ENCODE measurements around the gene ATP2B2. TPM values are rescaled to one million over a fixed set of nuclear protein-coding genes. Genes with fewer than 3 reads are reported as not detected.

ATP2B2 gene
- total and polyA plus RNA-seq, 2 experiments from 2014 or later = 0.42 to 0.63 TPM

DNA sequence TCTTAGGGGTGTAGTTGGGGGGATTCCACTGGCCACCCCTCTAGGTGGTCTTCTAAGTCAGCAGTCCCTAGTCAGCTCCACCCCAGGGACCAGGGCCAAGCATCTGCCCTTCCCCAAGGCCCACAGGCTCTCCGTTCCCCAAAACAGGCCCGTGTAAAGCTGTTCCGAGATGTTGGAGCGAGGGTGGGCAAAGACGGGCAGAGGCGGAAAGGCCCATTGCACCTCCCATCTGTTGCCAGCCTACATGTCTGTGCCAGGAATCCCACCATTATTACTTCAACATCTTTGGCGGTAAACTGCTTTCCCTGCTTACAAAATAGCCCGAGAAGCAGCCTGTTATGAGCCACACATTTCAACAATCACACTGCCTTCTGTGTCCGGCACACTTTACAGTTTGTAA is 1.9 kb upstream of the ATP2B2 start:
- Histone ChIP-seq H2AFZ (no peak overlapping the region), H3K36me3 (ENCODE audit: insufficient read depth) (no peaks in the 10 kb centered on the region), H3K4me3 (no peak overlapping the region), H4K20me1 (replicated peaks; ENCODE audit: insufficient read depth) (no peaks in the 10 kb centered on the region), H3K27ac (ENCODE audit: low read depth) (no peak overlapping the region), H3K79me2 (replicated peaks; ENCODE audit: insufficient read depth) (no peaks in the 10 kb centered on the region), H3K27me3 (ENCODE audit: insufficient read depth) (peaks cover 7% of the 10 kb centered on the region; the same call in 1 of the 2 replicates), H3F3A (replicated peaks; ENCODE audit: low read depth) (no peaks in the 10 kb centered on the region), H3K4me2 (no peak overlapping the region), H3K9me2 (ENCODE audit: insufficient read depth) (no peaks in the 10 kb centered on the region), H3K4me1 (ENCODE audit: insufficient read depth) (no peaks in the 10 kb centered on the region; the same call in 1 of the 2 replicates)
- DNase-seq (ENCODE audit: low spot score) (no peak), ATAC-seq (no peak)
- H3K27ac Mint-ChIP-seq = no peak overlapping the region
- H3K36me3 Mint-ChIP-seq (ENCODE audit: low read depth) = no peaks in the 10 kb centered on the region
- H3K9me3 Mint-ChIP-seq = no peaks in the 10 kb centered on the region
- TF ChIP-seq CREB1 (CRISPR knock-in tag; IDR thresholded peaks at IDR 0.05; ENCODE audit: low read depth) (no peak), STAT1 (IDR thresholded peaks at IDR 0.05; ENCODE audit: unreplicated experiment) (no peak), ZNF331 (CRISPR knock-in tag; IDR thresholded peaks at IDR 0.05; ENCODE audit: low read depth) (no peak), ZNF114 (CRISPR knock-in tag; IDR thresholded peaks at IDR 0.05) (no peak), EZH2 (IDR thresholded peaks at IDR 0.05; ENCODE audit: low read depth, unreplicated experiment) (no peak), NANOG (IDR thresholded peaks at IDR 0.05; ENCODE audit: borderline replicate concordance) (no peak), EZH2phosphoT487 (IDR thresholded peaks at IDR 0.05; ENCODE audit: unreplicated experiment) (no peak), JUNB (IDR thresholded peaks at IDR 0.05; ENCODE audit: unreplicated experiment) (no peak)
- TF ChIP-seq, protein P1, sequence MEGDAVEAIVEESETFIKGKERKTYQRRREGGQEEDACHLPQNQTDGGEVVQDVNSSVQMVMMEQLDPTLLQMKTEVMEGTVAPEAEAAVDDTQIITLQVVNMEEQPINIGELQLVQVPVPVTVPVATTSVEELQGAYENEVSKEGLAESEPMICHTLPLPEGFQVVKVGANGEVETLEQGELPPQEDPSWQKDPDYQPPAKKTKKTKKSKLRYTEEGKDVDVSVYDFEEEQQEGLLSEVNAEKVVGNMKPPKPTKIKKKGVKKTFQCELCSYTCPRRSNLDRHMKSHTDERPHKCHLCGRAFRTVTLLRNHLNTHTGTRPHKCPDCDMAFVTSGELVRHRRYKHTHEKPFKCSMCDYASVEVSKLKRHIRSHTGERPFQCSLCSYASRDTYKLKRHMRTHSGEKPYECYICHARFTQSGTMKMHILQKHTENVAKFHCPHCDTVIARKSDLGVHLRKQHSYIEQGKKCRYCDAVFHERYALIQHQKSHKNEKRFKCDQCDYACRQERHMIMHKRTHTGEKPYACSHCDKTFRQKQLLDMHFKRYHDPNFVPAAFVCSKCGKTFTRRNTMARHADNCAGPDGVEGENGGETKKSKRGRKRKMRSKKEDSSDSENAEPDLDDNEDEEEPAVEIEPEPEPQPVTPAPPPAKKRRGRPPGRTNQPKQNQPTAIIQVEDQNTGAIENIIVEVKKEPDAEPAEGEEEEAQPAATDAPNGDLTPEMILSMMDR (conservative IDR thresholded peaks at IDR 0.05; ENCODE audit: low read depth in 2 of 2) = no peak
- TF ChIP-seq, protein P2, sequence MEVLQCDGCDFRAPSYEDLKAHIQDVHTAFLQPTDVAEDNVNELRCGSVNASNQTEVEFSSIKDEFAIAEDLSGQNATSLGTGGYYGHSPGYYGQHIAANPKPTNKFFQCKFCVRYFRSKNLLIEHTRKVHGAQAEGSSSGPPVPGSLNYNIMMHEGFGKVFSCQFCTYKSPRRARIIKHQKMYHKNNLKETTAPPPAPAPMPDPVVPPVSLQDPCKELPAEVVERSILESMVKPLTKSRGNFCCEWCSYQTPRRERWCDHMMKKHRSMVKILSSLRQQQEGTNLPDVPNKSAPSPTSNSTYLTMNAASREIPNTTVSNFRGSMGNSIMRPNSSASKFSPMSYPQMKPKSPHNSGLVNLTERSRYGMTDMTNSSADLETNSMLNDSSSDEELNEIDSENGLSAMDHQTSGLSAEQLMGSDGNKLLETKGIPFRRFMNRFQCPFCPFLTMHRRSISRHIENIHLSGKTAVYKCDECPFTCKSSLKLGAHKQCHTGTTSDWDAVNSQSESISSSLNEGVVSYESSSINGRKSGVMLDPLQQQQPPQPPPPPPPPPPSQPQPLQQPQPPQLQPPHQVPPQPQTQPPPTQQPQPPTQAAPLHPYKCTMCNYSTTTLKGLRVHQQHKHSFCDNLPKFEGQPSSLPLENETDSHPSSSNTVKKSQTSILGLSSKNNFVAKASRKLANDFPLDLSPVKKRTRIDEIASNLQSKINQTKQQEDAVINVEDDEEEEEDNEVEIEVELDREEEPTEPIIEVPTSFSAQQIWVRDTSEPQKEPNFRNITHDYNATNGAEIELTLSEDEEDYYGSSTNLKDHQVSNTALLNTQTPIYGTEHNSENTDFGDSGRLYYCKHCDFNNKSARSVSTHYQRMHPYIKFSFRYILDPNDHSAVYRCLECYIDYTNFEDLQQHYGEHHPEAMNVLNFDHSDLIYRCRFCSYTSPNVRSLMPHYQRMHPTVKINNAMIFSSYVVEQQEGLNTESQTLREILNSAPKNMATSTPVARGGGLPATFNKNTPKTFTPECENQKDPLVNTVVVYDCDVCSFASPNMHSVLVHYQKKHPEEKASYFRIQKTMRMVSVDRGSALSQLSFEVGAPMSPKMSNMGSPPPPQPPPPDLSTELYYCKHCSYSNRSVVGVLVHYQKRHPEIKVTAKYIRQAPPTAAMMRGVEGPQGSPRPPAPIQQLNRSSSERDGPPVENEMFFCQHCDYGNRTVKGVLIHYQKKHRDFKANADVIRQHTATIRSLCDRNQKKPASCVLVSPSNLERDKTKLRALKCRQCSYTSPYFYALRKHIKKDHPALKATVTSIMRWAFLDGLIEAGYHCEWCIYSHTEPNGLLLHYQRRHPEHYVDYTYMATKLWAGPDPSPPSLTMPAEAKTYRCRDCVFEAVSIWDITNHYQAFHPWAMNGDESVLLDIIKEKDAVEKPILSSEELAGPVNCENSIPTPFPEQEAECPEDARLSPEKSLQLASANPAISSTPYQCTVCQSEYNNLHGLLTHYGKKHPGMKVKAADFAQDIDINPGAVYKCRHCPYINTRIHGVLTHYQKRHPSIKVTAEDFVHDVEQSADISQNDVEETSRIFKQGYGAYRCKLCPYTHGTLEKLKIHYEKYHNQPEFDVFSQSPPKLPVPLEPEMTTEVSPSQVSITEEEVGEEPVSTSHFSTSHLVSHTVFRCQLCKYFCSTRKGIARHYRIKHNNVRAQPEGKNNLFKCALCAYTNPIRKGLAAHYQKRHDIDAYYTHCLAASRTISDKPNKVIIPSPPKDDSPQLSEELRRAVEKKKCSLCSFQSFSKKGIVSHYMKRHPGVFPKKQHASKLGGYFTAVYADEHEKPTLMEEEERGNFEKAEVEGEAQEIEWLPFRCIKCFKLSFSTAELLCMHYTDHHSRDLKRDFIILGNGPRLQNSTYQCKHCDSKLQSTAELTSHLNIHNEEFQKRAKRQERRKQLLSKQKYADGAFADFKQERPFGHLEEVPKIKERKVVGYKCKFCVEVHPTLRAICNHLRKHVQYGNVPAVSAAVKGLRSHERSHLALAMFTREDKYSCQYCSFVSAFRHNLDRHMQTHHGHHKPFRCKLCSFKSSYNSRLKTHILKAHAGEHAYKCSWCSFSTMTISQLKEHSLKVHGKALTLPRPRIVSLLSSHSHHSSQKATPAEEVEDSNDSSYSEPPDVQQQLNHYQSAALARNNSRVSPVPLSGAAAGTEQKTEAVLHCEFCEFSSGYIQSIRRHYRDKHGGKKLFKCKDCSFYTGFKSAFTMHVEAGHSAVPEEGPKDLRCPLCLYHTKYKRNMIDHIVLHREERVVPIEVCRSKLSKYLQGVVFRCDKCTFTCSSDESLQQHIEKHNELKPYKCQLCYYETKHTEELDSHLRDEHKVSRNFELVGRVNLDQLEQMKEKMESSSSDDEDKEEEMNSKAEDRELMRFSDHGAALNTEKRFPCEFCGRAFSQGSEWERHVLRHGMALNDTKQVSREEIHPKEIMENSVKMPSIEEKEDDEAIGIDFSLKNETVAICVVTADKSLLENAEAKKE (CRISPR knock-in tag; IDR thresholded peaks at IDR 0.05) = no peak
- TF ChIP-seq, protein P3, sequence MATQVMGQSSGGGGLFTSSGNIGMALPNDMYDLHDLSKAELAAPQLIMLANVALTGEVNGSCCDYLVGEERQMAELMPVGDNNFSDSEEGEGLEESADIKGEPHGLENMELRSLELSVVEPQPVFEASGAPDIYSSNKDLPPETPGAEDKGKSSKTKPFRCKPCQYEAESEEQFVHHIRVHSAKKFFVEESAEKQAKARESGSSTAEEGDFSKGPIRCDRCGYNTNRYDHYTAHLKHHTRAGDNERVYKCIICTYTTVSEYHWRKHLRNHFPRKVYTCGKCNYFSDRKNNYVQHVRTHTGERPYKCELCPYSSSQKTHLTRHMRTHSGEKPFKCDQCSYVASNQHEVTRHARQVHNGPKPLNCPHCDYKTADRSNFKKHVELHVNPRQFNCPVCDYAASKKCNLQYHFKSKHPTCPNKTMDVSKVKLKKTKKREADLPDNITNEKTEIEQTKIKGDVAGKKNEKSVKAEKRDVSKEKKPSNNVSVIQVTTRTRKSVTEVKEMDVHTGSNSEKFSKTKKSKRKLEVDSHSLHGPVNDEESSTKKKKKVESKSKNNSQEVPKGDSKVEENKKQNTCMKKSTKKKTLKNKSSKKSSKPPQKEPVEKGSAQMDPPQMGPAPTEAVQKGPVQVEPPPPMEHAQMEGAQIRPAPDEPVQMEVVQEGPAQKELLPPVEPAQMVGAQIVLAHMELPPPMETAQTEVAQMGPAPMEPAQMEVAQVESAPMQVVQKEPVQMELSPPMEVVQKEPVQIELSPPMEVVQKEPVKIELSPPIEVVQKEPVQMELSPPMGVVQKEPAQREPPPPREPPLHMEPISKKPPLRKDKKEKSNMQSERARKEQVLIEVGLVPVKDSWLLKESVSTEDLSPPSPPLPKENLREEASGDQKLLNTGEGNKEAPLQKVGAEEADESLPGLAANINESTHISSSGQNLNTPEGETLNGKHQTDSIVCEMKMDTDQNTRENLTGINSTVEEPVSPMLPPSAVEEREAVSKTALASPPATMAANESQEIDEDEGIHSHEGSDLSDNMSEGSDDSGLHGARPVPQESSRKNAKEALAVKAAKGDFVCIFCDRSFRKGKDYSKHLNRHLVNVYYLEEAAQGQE (IDR thresholded peaks at IDR 0.05; ENCODE audit: unreplicated experiment) = no peak
- TF ChIP-seq, protein P4, sequence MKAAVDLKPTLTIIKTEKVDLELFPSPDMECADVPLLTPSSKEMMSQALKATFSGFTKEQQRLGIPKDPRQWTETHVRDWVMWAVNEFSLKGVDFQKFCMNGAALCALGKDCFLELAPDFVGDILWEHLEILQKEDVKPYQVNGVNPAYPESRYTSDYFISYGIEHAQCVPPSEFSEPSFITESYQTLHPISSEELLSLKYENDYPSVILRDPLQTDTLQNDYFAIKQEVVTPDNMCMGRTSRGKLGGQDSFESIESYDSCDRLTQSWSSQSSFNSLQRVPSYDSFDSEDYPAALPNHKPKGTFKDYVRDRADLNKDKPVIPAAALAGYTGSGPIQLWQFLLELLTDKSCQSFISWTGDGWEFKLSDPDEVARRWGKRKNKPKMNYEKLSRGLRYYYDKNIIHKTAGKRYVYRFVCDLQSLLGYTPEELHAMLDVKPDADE (IDR thresholded peaks at IDR 0.05) = no peak
- H3K4me3 Mint-ChIP-seq = no peak overlapping the region
- peaks cover 22% of the 10 kb centered on the region for H3K4me1 Mint-ChIP-seq
- peaks cover 19% of the 10 kb centered on the region for H3K27me3 Mint-ChIP-seq (ENCODE audit: insufficient read depth, low read depth, poor library complexity)

Data from GM23338 (cell line).